Measurements from ENCODE around the gene MCUR1.

- TF ChIP-seq CTCF (IDR thresholded peaks at IDR 0.05) (no peak), EZH2 (IDR thresholded peaks at IDR 0.05; ENCODE audit: borderline replicate concordance, insufficient read depth, low read depth, low read length, poor library complexity, severe bottlenecking) (no peak)
Observed at GRCh38 chr6:13851330-13851729, 37.0 kb upstream of the MCUR1 start.
